ENCODE measurements around the gene AGAP2.
"Not testable (repeated sequence)": the region's sequence is repeated elsewhere in the genome, so short reads cannot be mapped to it uniquely, and the experiment has no call there.

AGAP2 gene

GRCh38 chr12:57715786-57716185 lies 22.8 kb downstream of the AGAP2 start:
- DNase-seq = no peak
- in situ Hi-C loops (cut with MboI; ENCODE audit: low pct_unique_long_range_greater_than_20kb, low sequenced_read_pairs) = no loop called here

GRCh38 chr12:57715036-57715748 lies 23.4 kb downstream of the AGAP2 start:
- in situ Hi-C loops (cut with MboI; ENCODE audit: low pct_unique_long_range_greater_than_20kb, low sequenced_read_pairs); DNase-seq: not testable (repeated sequence)

GRCh38 chr12:57713209-57713608 lies 25.3 kb downstream of the AGAP2 start:
- in situ Hi-C loops (cut with MboI; ENCODE audit: low pct_unique_long_range_greater_than_20kb, low sequenced_read_pairs) = no loop called here
- no peak for DNase-seq

GRCh38 chr12:57712701-57713100 lies 25.8 kb downstream of the AGAP2 start:
- in situ Hi-C loops (cut with MboI; ENCODE audit: low pct_unique_long_range_greater_than_20kb, low sequenced_read_pairs) = no loop called here
- no peak for DNase-seq

GRCh38 chr12:57708296-57708695 lies 30.2 kb downstream of the AGAP2 start:
- in situ Hi-C loops (cut with MboI; ENCODE audit: low pct_unique_long_range_greater_than_20kb, low sequenced_read_pairs) = no loop called here

GRCh38 chr12:57707250-57707649 lies 31.3 kb downstream of the AGAP2 start:
- DNase-seq = no peak
- in situ Hi-C loops (cut with MboI; ENCODE audit: low pct_unique_long_range_greater_than_20kb, low sequenced_read_pairs) = no loop called here

More at GRCh38 chr12:57708296-57708695, 30.2 kb downstream of the AGAP2 start:
- DNase-seq = no peak

GRCh38 chr12:57700317-57700716 lies 38.2 kb downstream of the AGAP2 start:
- in situ Hi-C loops (cut with MboI; ENCODE audit: low pct_unique_long_range_greater_than_20kb, low sequenced_read_pairs) = no loop called here

GRCh38 chr12:57698414-57698813 lies 40.1 kb downstream of the AGAP2 start:
- in situ Hi-C loops (cut with MboI; ENCODE audit: low pct_unique_long_range_greater_than_20kb, low sequenced_read_pairs) = no loop called here

More at GRCh38 chr12:57700317-57700716, 38.2 kb downstream of the AGAP2 start:
- no peak for DNase-seq

GRCh38 chr12:57697076-57697475 lies 41.5 kb downstream of the AGAP2 start:
- in situ Hi-C loops (cut with MboI; ENCODE audit: low pct_unique_long_range_greater_than_20kb, low sequenced_read_pairs) = no loop called here
- DNase-seq = no peak

More at GRCh38 chr12:57698414-57698813, 40.1 kb downstream of the AGAP2 start:
- DNase-seq = no peak

GRCh38 chr12:57695770-57696432 lies 42.6 kb downstream of the AGAP2 start:
- no peak for DNase-seq
- in situ Hi-C loops (cut with MboI; ENCODE audit: low pct_unique_long_range_greater_than_20kb, low sequenced_read_pairs) = no loop called here

- no peak for DNase-seq
- in situ Hi-C loops (cut with MboI; ENCODE audit: low pct_unique_long_range_greater_than_20kb, low sequenced_read_pairs) = no loop called here
These were observed 44.0 kb downstream of the AGAP2 start for GRCh38 chr12:57694459-57695019.

GRCh38 chr12:57693659-57694458 lies 44.7 kb downstream of the AGAP2 start, which contains the start of gene OS9:
OS9 (plus strand) TSS chr12:57694132; CDS start chr12:57694162, 30 bp downstream.
- in situ Hi-C loops (cut with MboI; ENCODE audit: low pct_unique_long_range_greater_than_20kb, low sequenced_read_pairs) = no loop called here

GRCh38 chr12:57693317-57693658 lies 45.3 kb downstream of the AGAP2 start:
- in situ Hi-C loops (cut with MboI; ENCODE audit: low pct_unique_long_range_greater_than_20kb, low sequenced_read_pairs) = no loop called here
- no peak for DNase-seq

More at GRCh38 chr12:57693659-57694458, 44.7 kb downstream of the AGAP2 start, which contains the start of gene OS9:
- peak; percentile 100 for DNase-seq

- no peak for DNase-seq
- in situ Hi-C loops (cut with MboI; ENCODE audit: low pct_unique_long_range_greater_than_20kb, low sequenced_read_pairs) = no loop called here
These were observed 46.0 kb downstream of the AGAP2 start for GRCh38 chr12:57692500-57692899.

GRCh38 chr12:57688931-57689330 lies 49.6 kb downstream of the AGAP2 start:
- DNase-seq = no peak
- in situ Hi-C loops (cut with MboI; ENCODE audit: low pct_unique_long_range_greater_than_20kb, low sequenced_read_pairs) = no loop called here

GRCh38 chr12:57687862-57688261 lies 50.7 kb downstream of the AGAP2 start:
- DNase-seq = no peak
- in situ Hi-C loops (cut with MboI; ENCODE audit: low pct_unique_long_range_greater_than_20kb, low sequenced_read_pairs) = no loop called here

GRCh38 chr12:57679697-57680096 lies 58.8 kb downstream of the AGAP2 start:
- no peak for DNase-seq
- in situ Hi-C loops (cut with MboI; ENCODE audit: low pct_unique_long_range_greater_than_20kb, low sequenced_read_pairs) = no loop called here

GRCh38 chr12:57677947-57678346 lies 60.6 kb downstream of the AGAP2 start:
- in situ Hi-C loops (cut with MboI; ENCODE audit: low pct_unique_long_range_greater_than_20kb, low sequenced_read_pairs); DNase-seq: not testable (repeated sequence)

GRCh38 chr12:57674691-57675090 lies 63.9 kb downstream of the AGAP2 start:
- in situ Hi-C loops (cut with MboI; ENCODE audit: low pct_unique_long_range_greater_than_20kb, low sequenced_read_pairs) = no loop called here

More at GRCh38 chr12:57674691-57675090, 63.9 kb downstream of the AGAP2 start:
- no peak for DNase-seq

Measured in KBM-7 (cell line).